GM12878 (cell line): ENCODE measurements around the gene INTS7. TPM values are rescaled to one million over a fixed set of nuclear protein-coding genes. Genes with fewer than 3 reads are reported as not detected.

Source experiments
- ATAC-seq: fragments of 200-7000 bp; cut with Tn5 transposase; 3 replicates; pipeline ENCODE4 v1.9.1; 2020; ENCODE audit warnings: mild to moderate bottlenecking, moderate library complexity
- BruUV-seq: library from RNA; stranded (reverse); fragments of 400-500 nt; replicated peaks from 2 replicates; lab custom pipeline; 2021; lab: Mats Ljungman, UMichigan
- CTCF ChIA-PET: fragments of 300-600 bp; sonication (Branson Sonifier 250); formaldehyde crosslinking; extraction: SDS; loops from one replicate; lab custom pipeline; 2021; ENCODE audit warnings: inconsistent platforms; lab: Yijun Ruan, JAX
- POLR2A ChIA-PET: fragments of 350-600 bp; formaldehyde crosslinking; extraction: SDS; loops from one replicate; lab custom pipeline; 2021; ENCODE audit warnings: inconsistent platforms; lab: Charles Lee
- RAD21 ChIA-PET: fragments of 300-600 bp; sonication (Branson Sonifier 250); formaldehyde crosslinking; loops from one replicate; lab custom pipeline; 2023; ENCODE audit warnings: antibody characterized with exemption; ENCODE audit not compliant: unreplicated experiment; lab: Charles Lee
- SMC1A ChIA-PET: fragments of 300-600 bp; sonication (Branson Sonifier 250); formaldehyde crosslinking; loops from one replicate; lab custom pipeline; 2023; ENCODE audit not compliant: unreplicated experiment, uncharacterized antibody; lab: Charles Lee
- DNase-seq: peaks from one replicate; pipeline ENCODE4 v3.0.0-alpha.2; 2011; ENCODE audit warnings: low read depth, low spot score
- FAIRE-seq: peaks from 3 replicates; lab custom pipeline; 2011; peaks lifted over from hg19 to GRCh38; lab: Jason Lieb, UNC
- H2AFZ ChIP-seq: 2 replicates; pipeline ENCODE4 v1.6.0; 2011; ENCODE audit warnings: low read depth, low read length, control low read depth; ENCODE audit not compliant: control insufficient read depth
- H3K27ac ChIP-seq: 2 replicates; pipeline ENCODE4 v1.5.1; 2011; ENCODE audit warnings: control low read depth; ENCODE audit not compliant: control insufficient read depth, insufficient read depth
- H3K27me3 ChIP-seq, 2 experiments: replicated peaks in 1 of 2; 2 replicates each; pipeline versions ENCODE4 v1.6.0 to v1.6.1; 2011; ENCODE audit warnings: low read length in 1 of 2; ENCODE audit not compliant: control insufficient read depth in 2 of 2, insufficient read depth in 2 of 2
- H3K36me3 ChIP-seq, 2 experiments: 2 replicates each; pipeline ENCODE4 v1.5.1; 2011; ENCODE audit warnings: low read length in 1 of 2; ENCODE audit not compliant: control insufficient read depth in 2 of 2, insufficient read depth in 2 of 2
- H3K4me1 ChIP-seq: 2 replicates; pipeline ENCODE4 v1.6.1; 2011; ENCODE audit warnings: mild to moderate bottlenecking, low read length, moderate library complexity, mixed read lengths; ENCODE audit not compliant: control insufficient read depth, insufficient read depth
- H3K4me2 ChIP-seq: 2 replicates; pipeline ENCODE4 v1.6.0; 2011; ENCODE audit warnings: control low read depth; ENCODE audit not compliant: control insufficient read depth, insufficient read depth
- H3K4me3 ChIP-seq: fragments of 200-600 bp; sonication (generic); 2 replicates; pipeline ENCODE4 v1.5.1; 2016
- H3K79me2 ChIP-seq: 2 replicates; pipeline ENCODE4 v1.6.0; 2011; ENCODE audit warnings: low read length; ENCODE audit not compliant: control insufficient read depth, insufficient read depth
- H3K9ac ChIP-seq: 2 replicates; pipeline ENCODE4 v1.8.0; 2011; ENCODE audit warnings: low read length, control low read depth, mixed read lengths; ENCODE audit not compliant: control insufficient read depth, insufficient read depth
- H3K9me3 ChIP-seq: replicated peaks from 3 replicates; pipeline ENCODE4 v1.5.1; 2011; ENCODE audit warnings: mild to moderate bottlenecking, low read length; ENCODE audit not compliant: control insufficient read depth, insufficient read depth
- H4K20me1 ChIP-seq: 2 replicates; pipeline ENCODE4 v1.6.0; 2011; ENCODE audit not compliant: control insufficient read depth, insufficient read depth
- CBFB ChIP-seq: IDR thresholded peaks from 2 replicates; pipeline ENCODE4 v1.6.1; 2016; ENCODE audit warnings: antibody characterized with exemption, low read depth
- CEBPB ChIP-seq, 2 experiments: fragments of 150-350 bp in 1 of 2; IDR thresholded peaks; 2 replicates each; pipeline ENCODE4 v1.6.1; 2012 to 2014; ENCODE audit warnings: low read depth in 2 of 2, low read length in 2 of 2, borderline replicate concordance in 1 of 2, inconsistent platforms in 1 of 2
- EP300 ChIP-seq, 2 experiments: fragments of 150-350 bp in 1 of 2; IDR thresholded peaks; 2 replicates each; pipeline ENCODE4 v1.6.1; 2011 to 2012; ENCODE audit warnings: low read depth in 2 of 2, low read length in 2 of 2, borderline replicate concordance in 1 of 2, improper control_type of control experiment in 1 of 2, inconsistent platforms in 1 of 2; ENCODE audit not compliant: control insufficient read depth in 1 of 2
- GATAD2B ChIP-seq: fragments of 450-650 bp; conservative IDR thresholded peaks from 2 replicates; pipeline ENCODE4 v1.6.1; 2017; ENCODE audit warnings: low read depth, mild to moderate bottlenecking, moderate library complexity
- HCFC1 ChIP-seq: fragments of 150-350 bp; IDR thresholded peaks from 2 replicates; pipeline ENCODE4 v1.6.1; 2014; ENCODE audit warnings: low read length
- JUND ChIP-seq: IDR thresholded peaks from 2 replicates; pipeline ENCODE4 v1.6.1; 2012; ENCODE audit warnings: low read depth, mild to moderate bottlenecking, low read length, improper control_type of control experiment, moderate library complexity
- KAT2A ChIP-seq: conservative IDR thresholded peaks from 2 replicates; pipeline ENCODE4 v1.6.1; 2011; ENCODE audit warnings: low read depth, low read length; ENCODE audit not compliant: control insufficient read depth
- SPI1 ChIP-seq: IDR thresholded peaks from 2 replicates; pipeline ENCODE4 v1.6.1; 2011; ENCODE audit warnings: low read depth, mild to moderate bottlenecking, low read length, moderate library complexity, borderline replicate concordance; ENCODE audit not compliant: insufficient read depth
- TCF12 ChIP-seq: IDR thresholded peaks from 2 replicates; pipeline ENCODE4 v1.6.1; 2011; ENCODE audit warnings: low read depth, mild to moderate bottlenecking, low read length
- ZNF274 ChIP-seq: IDR thresholded peaks from one replicate; pipeline ENCODE4 v1.8.0; 2011; ENCODE audit not compliant: insufficient read length, insufficient read depth
- WGBS: methylation state at CpG from one replicate; pipeline ENCODE4 v1.1.6; 2016; ENCODE audit warnings: low lambda C conversion rate; ENCODE audit not compliant: insufficient replicate concordance, insufficient coverage; ENCODE audit errors: missing lambda C conversion rate; 5-methylcytosine and 5-hydroxymethylcytosine counted together
- in situ Hi-C: fragments of 300-500 bp; cut with MboI; formaldehyde crosslinking; loops from 9 replicates; pipeline ENCODE4 v1.14.3; 2018; ENCODE audit warnings: mixed read lengths
- intact Hi-C: fragments of 100-400 bp; cut with micrococcal nuclease; formaldehyde crosslinking; loops from one replicate; pipeline ENCODE4 v1.14.2; 2022; ENCODE audit not compliant: unreplicated experiment
- polyA plus RNA-seq, 11 experiments: library from polyadenylated mRNA; depleted of rRNA in 4 of 11; unstranded in 6 of 11; stranded (reverse) in 5 of 11; fragments of >200 nt; fragmentation: Nextera tagmentation in 4 of 11; fragmentation: Illumina TruSeq in 1 of 11; extraction: Ambion mirVana in 4 of 11; extraction: Trizol in 1 of 11; gene quantifications; 1 replicate in 1 of 11; 2 replicates in 10 of 11; pipeline versions ENCODE4 v1.2.1 to v1.2.3, GENCODE V29; 2011 to 2016; ENCODE audit warnings: inconsistent platforms in 2 of 11, missing spikeins in 2 of 11, low read depth in 1 of 11
- total RNA-seq, 4 experiments: library from RNA; depleted of rRNA in 3 of 4; stranded (reverse); fragments of >200 nt in 3 of 4; fragmentation: Illumina TruSeq in 1 of 4; extraction: Trizol in 1 of 4; gene quantifications; 2 replicates each; pipeline versions ENCODE4 v1.2.1 to v1.2.3, GENCODE V29; 2013 to 2021
- TF ChIP-seq, protein P1 (sequence below): IDR thresholded peaks from 2 replicates; pipeline ENCODE4 v1.6.1; 2012; ENCODE audit warnings: low read depth, low read length, improper control_type of control experiment
- TF ChIP-seq, protein P2 (sequence below): fragments of 450-650 bp; IDR thresholded peaks from 2 replicates; pipeline ENCODE4 v1.6.1; 2016; ENCODE audit warnings: mild to moderate bottlenecking
- TF ChIP-seq, protein P3 (sequence below): fragments of 450-650 bp; formaldehyde crosslinking; IDR thresholded peaks from 2 replicates; pipeline ENCODE4 v1.4.0; 2020; ENCODE audit warnings: mild to moderate bottlenecking, moderate library complexity
- TF ChIP-seq, protein P4 (sequence below): fragments of 450-650 bp; formaldehyde crosslinking; IDR thresholded peaks from 2 replicates; pipeline ENCODE4 v1.5.0; 2022; ENCODE audit warnings: mild to moderate bottlenecking, missing genetic modification characterization

Gene INTS7
- total and polyA plus RNA-seq, 10 of the 15 experiments (the other 5 are each of a cell fraction or from before 2014, with no cell fraction given), result 17.1 to 49.1 (median 26.8) TPM

DNA sequence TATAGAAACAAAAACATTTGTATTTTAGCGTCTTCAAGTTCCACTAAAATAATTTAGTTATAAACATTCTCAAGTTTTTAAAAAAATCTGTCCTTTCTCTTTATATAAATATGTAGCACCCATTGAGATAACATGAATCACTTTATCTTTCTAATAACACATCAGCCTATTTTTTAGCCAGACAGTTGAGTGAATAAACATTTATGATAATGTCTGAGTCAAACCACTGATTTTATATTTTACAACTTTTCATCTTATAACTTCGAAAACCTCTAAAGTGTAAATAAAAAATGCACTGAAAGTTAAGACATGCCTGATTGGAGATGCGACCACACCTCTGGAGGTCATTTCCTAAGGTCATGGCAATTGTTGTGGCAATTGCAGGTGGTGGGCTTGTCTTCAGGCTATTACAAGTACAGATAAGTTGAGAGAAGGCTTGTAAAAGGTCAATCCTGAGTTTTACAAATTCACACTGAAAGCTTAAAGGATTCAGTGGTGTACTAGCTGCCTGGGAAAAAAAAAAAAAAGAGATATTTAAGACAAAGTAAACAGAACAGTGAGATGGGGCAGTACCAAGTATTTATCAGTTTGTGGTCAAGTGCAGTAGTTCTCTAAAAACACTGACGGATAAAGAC lies 67.0 kb downstream of the INTS7 start:
- Histone ChIP-seq H3K9ac (no peak overlapping the region), H3K4me1 (no peaks in the 10 kb centered on the region), H3K79me2 (no peaks in the 10 kb centered on the region), H3K4me3 (no peak overlapping the region), H3K27me3 (no peaks in the 10 kb centered on the region), H3K36me3 (peaks cover 2 to 18% of the 10 kb centered on the region in 2 experiments), H3K27ac (no peak overlapping the region), H3K9me3 (peaks cover 5% of the 10 kb centered on the region; the same call in 2 of the 3 replicates), H4K20me1 (no peaks in the 10 kb centered on the region), H3K4me2 (no peak overlapping the region), H2AFZ (no peak overlapping the region)
- ChIA-PET RAD21 (no interaction called here), SMC1A (interaction anchor here (1.5 kb wide), 1 partner anchor 17 kb away, joined by 4 read pairs; no protein-coding TSS in a partner anchor), POLR2A (interaction anchor here (1.0 to 1.1 kb wide), 2 partner anchors 10 to 18 kb away, joined by 3 read pairs; no protein-coding TSS in a partner anchor), CTCF (interaction anchor here (0.6 kb wide), 1 partner anchor 44 kb away, joined by 4 read pairs; no protein-coding TSS in a partner anchor)
- FAIRE-seq, result no peak
- in situ Hi-C loops, result no loop called here
- no TSS peak for BruUV-seq
- intact Hi-C loops, result no loop called here
- DNase-seq, result no peak
- 97% methylated on average over 4 of the region's 4 CpGs for WGBS
- ATAC-seq, result no peak
- TF ChIP-seq EP300 (IDR thresholded peaks at IDR 0.05; ENCODE audit: borderline replicate concordance in 1 of 2, control insufficient read depth in 1 of 2, low read depth in 2 of 2, low read length in 2 of 2) (no peak), KAT2A (no peak), GATAD2B (no peak), SPI1 (no peak), ZNF274 (no peak), CEBPB (IDR thresholded peaks at IDR 0.05; ENCODE audit: borderline replicate concordance in 1 of 2, low read depth in 2 of 2, low read length in 2 of 2) (no peak), JUND (no peak), HCFC1 (no peak), CBFB (no peak), TCF12 (no peak)
- TF ChIP-seq, protein P1, sequence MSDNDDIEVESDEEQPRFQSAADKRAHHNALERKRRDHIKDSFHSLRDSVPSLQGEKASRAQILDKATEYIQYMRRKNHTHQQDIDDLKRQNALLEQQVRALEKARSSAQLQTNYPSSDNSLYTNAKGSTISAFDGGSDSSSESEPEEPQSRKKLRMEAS, result no peak
- TF ChIP-seq, protein P2, sequence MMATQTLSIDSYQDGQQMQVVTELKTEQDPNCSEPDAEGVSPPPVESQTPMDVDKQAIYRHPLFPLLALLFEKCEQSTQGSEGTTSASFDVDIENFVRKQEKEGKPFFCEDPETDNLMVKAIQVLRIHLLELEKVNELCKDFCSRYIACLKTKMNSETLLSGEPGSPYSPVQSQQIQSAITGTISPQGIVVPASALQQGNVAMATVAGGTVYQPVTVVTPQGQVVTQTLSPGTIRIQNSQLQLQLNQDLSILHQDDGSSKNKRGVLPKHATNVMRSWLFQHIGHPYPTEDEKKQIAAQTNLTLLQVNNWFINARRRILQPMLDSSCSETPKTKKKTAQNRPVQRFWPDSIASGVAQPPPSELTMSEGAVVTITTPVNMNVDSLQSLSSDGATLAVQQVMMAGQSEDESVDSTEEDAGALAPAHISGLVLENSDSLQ, result no peak
- TF ChIP-seq, protein P3, sequence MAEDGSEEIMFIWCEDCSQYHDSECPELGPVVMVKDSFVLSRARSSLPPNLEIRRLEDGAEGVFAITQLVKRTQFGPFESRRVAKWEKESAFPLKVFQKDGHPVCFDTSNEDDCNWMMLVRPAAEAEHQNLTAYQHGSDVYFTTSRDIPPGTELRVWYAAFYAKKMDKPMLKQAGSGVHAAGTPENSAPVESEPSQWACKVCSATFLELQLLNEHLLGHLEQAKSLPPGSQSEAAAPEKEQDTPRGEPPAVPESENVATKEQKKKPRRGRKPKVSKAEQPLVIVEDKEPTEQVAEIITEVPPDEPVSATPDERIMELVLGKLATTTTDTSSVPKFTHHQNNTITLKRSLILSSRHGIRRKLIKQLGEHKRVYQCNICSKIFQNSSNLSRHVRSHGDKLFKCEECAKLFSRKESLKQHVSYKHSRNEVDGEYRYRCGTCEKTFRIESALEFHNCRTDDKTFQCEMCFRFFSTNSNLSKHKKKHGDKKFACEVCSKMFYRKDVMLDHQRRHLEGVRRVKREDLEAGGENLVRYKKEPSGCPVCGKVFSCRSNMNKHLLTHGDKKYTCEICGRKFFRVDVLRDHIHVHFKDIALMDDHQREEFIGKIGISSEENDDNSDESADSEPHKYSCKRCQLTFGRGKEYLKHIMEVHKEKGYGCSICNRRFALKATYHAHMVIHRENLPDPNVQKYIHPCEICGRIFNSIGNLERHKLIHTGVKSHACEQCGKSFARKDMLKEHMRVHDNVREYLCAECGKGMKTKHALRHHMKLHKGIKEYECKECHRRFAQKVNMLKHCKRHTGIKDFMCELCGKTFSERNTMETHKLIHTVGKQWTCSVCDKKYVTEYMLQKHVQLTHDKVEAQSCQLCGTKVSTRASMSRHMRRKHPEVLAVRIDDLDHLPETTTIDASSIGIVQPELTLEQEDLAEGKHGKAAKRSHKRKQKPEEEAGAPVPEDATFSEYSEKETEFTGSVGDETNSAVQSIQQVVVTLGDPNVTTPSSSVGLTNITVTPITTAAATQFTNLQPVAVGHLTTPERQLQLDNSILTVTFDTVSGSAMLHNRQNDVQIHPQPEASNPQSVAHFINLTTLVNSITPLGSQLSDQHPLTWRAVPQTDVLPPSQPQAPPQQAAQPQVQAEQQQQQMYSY (CRISPR knock-in tag), result no peak
- TF ChIP-seq, protein P4, sequence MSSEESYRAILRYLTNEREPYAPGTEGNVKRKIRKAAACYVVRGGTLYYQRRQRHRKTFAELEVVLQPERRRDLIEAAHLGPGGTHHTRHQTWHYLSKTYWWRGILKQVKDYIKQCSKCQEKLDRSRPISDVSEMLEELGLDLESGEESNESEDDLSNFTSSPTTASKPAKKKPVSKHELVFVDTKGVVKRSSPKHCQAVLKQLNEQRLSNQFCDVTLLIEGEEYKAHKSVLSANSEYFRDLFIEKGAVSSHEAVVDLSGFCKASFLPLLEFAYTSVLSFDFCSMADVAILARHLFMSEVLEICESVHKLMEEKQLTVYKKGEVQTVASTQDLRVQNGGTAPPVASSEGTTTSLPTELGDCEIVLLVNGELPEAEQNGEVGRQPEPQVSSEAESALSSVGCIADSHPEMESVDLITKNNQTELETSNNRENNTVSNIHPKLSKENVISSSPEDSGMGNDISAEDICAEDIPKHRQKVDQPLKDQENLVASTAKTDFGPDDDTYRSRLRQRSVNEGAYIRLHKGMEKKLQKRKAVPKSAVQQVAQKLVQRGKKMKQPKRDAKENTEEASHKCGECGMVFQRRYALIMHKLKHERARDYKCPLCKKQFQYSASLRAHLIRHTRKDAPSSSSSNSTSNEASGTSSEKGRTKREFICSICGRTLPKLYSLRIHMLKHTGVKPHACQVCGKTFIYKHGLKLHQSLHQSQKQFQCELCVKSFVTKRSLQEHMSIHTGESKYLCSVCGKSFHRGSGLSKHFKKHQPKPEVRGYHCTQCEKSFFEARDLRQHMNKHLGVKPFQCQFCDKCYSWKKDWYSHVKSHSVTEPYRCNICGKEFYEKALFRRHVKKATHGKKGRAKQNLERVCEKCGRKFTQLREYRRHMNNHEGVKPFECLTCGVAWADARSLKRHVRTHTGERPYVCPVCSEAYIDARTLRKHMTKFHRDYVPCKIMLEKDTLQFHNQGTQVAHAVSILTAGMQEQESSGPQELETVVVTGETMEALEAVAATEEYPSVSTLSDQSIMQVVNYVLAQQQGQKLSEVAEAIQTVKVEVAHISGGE (CRISPR knock-in tag), result no peak
